Mucosa of descending colon (tissue), 3 donors: ENCODE measurements around the gene ATP6AP2. TPM values are rescaled to one million over a fixed set of nuclear protein-coding genes. Genes with fewer than 3 reads are reported as not detected.
"Not testable (repeated sequence)": the region's sequence is repeated elsewhere in the genome, so short reads cannot be mapped to it uniquely, and the experiment has no call there.

ENCODE experiments used
- ATAC-seq: fragments of 200-7000 bp; cut with Tn5 transposase; one replicate; pipeline ENCODE4 v1.9.1; 2020; ENCODE audit warnings: mild to moderate bottlenecking, moderate library complexity
- DNase-seq, 3 donors: peaks; one replicate each; pipeline ENCODE4 v3.0.0-alpha.2; 2020
- H3K36me3 ChIP-seq: fragments of 200-600 bp; one replicate; pipeline ENCODE4 v1.8.0; 2021; ENCODE audit warnings: low read depth, mild to moderate bottlenecking
- H3K4me1 ChIP-seq: fragments of 200-600 bp; one replicate; pipeline ENCODE4 v1.8.0; 2021; ENCODE audit warnings: low read depth, mild to moderate bottlenecking
- H3K4me3 ChIP-seq: fragments of 200-600 bp; one replicate; pipeline ENCODE4 v1.8.0; 2021; ENCODE audit warnings: mild to moderate bottlenecking
- H3K9me3 ChIP-seq: fragments of 200-600 bp; one replicate; pipeline ENCODE4 v1.8.0; 2021; ENCODE audit warnings: mild to moderate bottlenecking
- CTCF ChIP-seq: fragments of 200-600 bp; IDR thresholded peaks from one replicate; pipeline ENCODE4 v1.8.0; 2022; ENCODE audit warnings: antibody characterized with exemption, mild to moderate bottlenecking
- intact Hi-C, 2 donors: fragments of 100-400 bp; cut with DNase I in 1 of 2; cut with micrococcal nuclease in 1 of 2; formaldehyde crosslinking; loops; one replicate each; pipeline versions ENCODE4 v1.11.0 to v1.11.1; 2022; cut with DNase I, micrococcal nuclease
- total RNA-seq, 3 donors: library from RNA; stranded (reverse); fragmentation: NEBNext Ultra II Directional in 2 of 3; extraction: Animal tissue kit (Norgen Biotek cat#: 25700) in 2 of 3; gene quantifications; one replicate each; pipeline versions ENCODE4 v1.2.1 to v1.2.4, GENCODE V29; 2021 to 2023
- donor health status: DM: no; HTN: no; CAD: no; lungs with moderate emphysema.
- donor health status: DM: no; HTN: no; CAD: no.
- donor health status: DM: no; HTN: yes; CAD: no.

The ATP6AP2 gene
- total RNA-seq, 3 donors from 2014 or later: 81.1 to 94.2 (median 87.3) TPM

- no peak overlapping the region for H3K4me3 ChIP-seq
- TF ChIP-seq CTCF: no peak
- intact Hi-C loops: no loop called here
- no peaks in the 10 kb centered on the region for H3K36me3 ChIP-seq
- DNase-seq (no peak), ATAC-seq (no peak)
- H3K9me3 ChIP-seq: no peaks in the 10 kb centered on the region
- peaks cover 6% of the 10 kb centered on the region for H3K4me1 ChIP-seq
Observed at GRCh38 chrX:40582811-40583210, 2.0 kb downstream of the ATP6AP2 start.

- DNase-seq, H3K4me3 ChIP-seq, H3K4me1 ChIP-seq, H3K9me3 ChIP-seq, H3K36me3 ChIP-seq, intact Hi-C loops, ATAC-seq: not testable (repeated sequence)
Observed at GRCh38 chrX:40587623-40588022, 6.9 kb downstream of the ATP6AP2 start.

GRCh38 chrX:40589616-40590321 lies 9.0 kb downstream of the ATP6AP2 start:
- H3K4me1 ChIP-seq, H3K36me3 ChIP-seq, H3K4me3 ChIP-seq, ATAC-seq, intact Hi-C loops, H3K9me3 ChIP-seq, DNase-seq: not testable (repeated sequence)

- TF ChIP-seq CTCF: no peak
- no peaks in the 10 kb centered on the region for H3K36me3 ChIP-seq
- intact Hi-C loops: no loop called here
- H3K4me3 ChIP-seq: no peak overlapping the region
- H3K4me1 ChIP-seq: no peaks in the 10 kb centered on the region
- no peaks in the 10 kb centered on the region for H3K9me3 ChIP-seq
- no peak for DNase-seq
- no peak for ATAC-seq
Observed at GRCh38 chrX:40603446-40603845, 22.7 kb downstream of the ATP6AP2 start.

DNA sequence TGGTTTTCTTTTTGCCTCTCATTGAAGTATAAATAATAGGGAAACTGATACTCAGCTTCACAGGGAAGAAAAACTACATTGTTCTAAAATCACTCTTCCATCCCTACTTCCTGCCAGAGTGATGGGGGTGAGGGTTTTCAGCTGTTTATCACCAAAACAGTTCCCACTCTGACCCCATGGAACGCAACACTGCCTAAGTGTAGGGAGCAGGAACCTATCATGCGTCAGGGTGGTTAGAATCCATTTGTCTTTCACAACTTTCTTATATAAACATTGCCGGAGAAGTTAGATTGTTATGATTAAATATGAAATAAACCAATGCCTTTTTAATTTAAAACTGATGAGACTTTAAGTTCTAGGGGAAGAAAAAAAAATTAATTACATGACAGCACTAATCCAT lies 26.6 kb downstream of the ATP6AP2 start:
- Histone ChIP-seq H3K9me3 (no peaks in the 10 kb centered on the region), H3K4me1 (no peaks in the 10 kb centered on the region), H3K4me3 (no peak overlapping the region), H3K36me3 (no peaks in the 10 kb centered on the region)
- ATAC-seq: no peak
- intact Hi-C loops: no loop called here
- TF ChIP-seq CTCF: no peak
- DNase-seq: no peak

- Histone ChIP-seq H3K9me3 (no peaks in the 10 kb centered on the region), H3K36me3 (no peaks in the 10 kb centered on the region), H3K4me3 (no peak overlapping the region), H3K4me1 (no peaks in the 10 kb centered on the region)
- ATAC-seq: no peak
- intact Hi-C loops: loop anchor here in 1 of 2 donors (2.0 kb wide), 1 partner anchor 14 kb away; no protein-coding TSS in a partner anchor
- TF ChIP-seq CTCF: no peak
- DNase-seq: no peak
Observed at GRCh38 chrX:40612511-40612910, 31.7 kb downstream of the ATP6AP2 start.

- ATAC-seq: no peak
- no peak for TF ChIP-seq CTCF
- Histone ChIP-seq H3K4me3 (no peak overlapping the region), H3K9me3 (no peaks in the 10 kb centered on the region), H3K4me1 (no peaks in the 10 kb centered on the region), H3K36me3 (no peaks in the 10 kb centered on the region)
- no peak for DNase-seq
- intact Hi-C loops: no loop called here
Observed at GRCh38 chrX:40615976-40616375, 35.2 kb downstream of the ATP6AP2 start.
